A549 (cell line): ENCODE measurements around the gene PBX1. TPM values are rescaled to one million over a fixed set of nuclear protein-coding genes. Genes with fewer than 3 reads are reported as not detected.

Source experiments
- ATAC-seq, 2 experiments: fragments of 200-7000 bp in 1 of 2; fragments of >200 bp in 1 of 2; cut with Nextera tagmentation in 1 of 2; cut with Tn5 transposase in 1 of 2; 3 replicates each; pipeline versions ENCODE4 v1.8.0 to v1.9.1; 2018 to 2020; ENCODE audit warnings: mild to moderate bottlenecking in 1 of 2, moderate library complexity in 1 of 2
- CTCF ChIA-PET: fragments of 300-600 bp; sonication (Branson Sonifier 250); formaldehyde crosslinking; extraction: SDS; loops from one replicate; lab custom pipeline; 2021; ENCODE audit warnings: antibody characterized with exemption, inconsistent platforms; lab: Yijun Ruan, JAX
- POLR2A ChIA-PET: fragments of 350-600 bp; formaldehyde crosslinking; extraction: SDS; loops from one replicate; lab custom pipeline; 2021; ENCODE audit warnings: antibody characterized with exemption, inconsistent platforms; lab: Yijun Ruan, JAX
- DNase-seq, 2 experiments: peaks; one replicate each; pipeline versions ENCODE4 v3.0.0 to v3.0.0-alpha.2; 2011 to 2016; ENCODE audit warnings: low read depth in 1 of 2, low spot score in 1 of 2
- FAIRE-seq: peaks from 2 replicates; lab custom pipeline; 2011; peaks lifted over from hg19 to GRCh38; lab: Jason Lieb, UNC
- H3K27ac ChIP-seq, 2 experiments: fragments of >200 bp; sonication (Bioruptor Twin); formaldehyde crosslinking; 3 replicates each; pipeline ENCODE4 v1.5.1; 2016 to 2017
- H3K4me1 ChIP-seq: fragments of >200 bp; sonication (Bioruptor Twin); formaldehyde crosslinking; 3 replicates; pipeline ENCODE4 v1.6.1; 2016
- H3K4me2 ChIP-seq: fragments of >200 bp; sonication (Bioruptor Twin); formaldehyde crosslinking; 3 replicates; pipeline ENCODE4 v1.6.1; 2016
- H3K4me3 ChIP-seq: fragments of >200 bp; sonication (Bioruptor Twin); formaldehyde crosslinking; 3 replicates; pipeline ENCODE4 v1.5.1; 2016
- H3K9me3 ChIP-seq: fragments of >200 bp; sonication (Bioruptor Twin); formaldehyde crosslinking; 3 replicates; pipeline ENCODE4 v1.6.1; 2016
- CEBPB ChIP-seq, 2 experiments: fragments of >200 bp in 1 of 2; sonication (Bioruptor Twin) in 1 of 2; formaldehyde crosslinking in 1 of 2; IDR thresholded peaks; 2 replicates each; pipeline ENCODE4 v1.6.1; 2012 to 2016
- E2F6 ChIP-seq: IDR thresholded peaks from 2 replicates; pipeline ENCODE4 v1.6.1; 2012; ENCODE audit warnings: low read depth, borderline replicate concordance
- EP300 ChIP-seq, 2 experiments: fragments of >200 bp; sonication (Bioruptor Twin); formaldehyde crosslinking; IDR thresholded peaks; 2 replicates in 1 of 2; 3 replicates in 1 of 2; pipeline ENCODE4 v1.6.1; 2016 to 2017
- FOXS1 ChIP-seq: fragments of 250-450 bp; sonication (Bioruptor Pico); IDR thresholded peaks from 2 replicates; pipeline ENCODE4 v1.5.0; 2020; ENCODE audit warnings: mild to moderate bottlenecking, moderate library complexity
- GATA3 ChIP-seq: IDR thresholded peaks from 2 replicates; pipeline ENCODE4 v1.6.1; 2012; ENCODE audit warnings: borderline replicate concordance
- HOXB13 ChIP-seq: fragments of 250-450 bp; sonication (Bioruptor Pico); IDR thresholded peaks from 2 replicates; pipeline ENCODE4 v1.5.0; 2020; ENCODE audit warnings: low read depth, mild to moderate bottlenecking, moderate library complexity
- HOXB5 ChIP-seq: fragments of 250-450 bp; sonication (Bioruptor Pico); IDR thresholded peaks from 2 replicates; pipeline ENCODE4 v1.5.0; 2020; ENCODE audit warnings: mild to moderate bottlenecking, moderate library complexity
- JUN ChIP-seq, 2 experiments: fragments of >200 bp; sonication (Bioruptor Twin); formaldehyde crosslinking; IDR thresholded peaks; 2 replicates in 1 of 2; 3 replicates in 1 of 2; pipeline ENCODE4 v1.6.1; 2016 to 2017
- JUNB ChIP-seq: fragments of >200 bp; sonication (Bioruptor Twin); formaldehyde crosslinking; IDR thresholded peaks from 2 replicates; pipeline ENCODE4 v1.6.1; 2016
- MAFK ChIP-seq: fragments of 450-650 bp; IDR thresholded peaks from 2 replicates; pipeline ENCODE4 v1.6.1; 2014; ENCODE audit not compliant: partially characterized antibody
- MAX ChIP-seq: IDR thresholded peaks from 2 replicates; pipeline ENCODE4 v1.6.1; 2012
- POLR2A ChIP-seq: IDR thresholded peaks from 2 replicates; pipeline ENCODE4 v1.6.1; 2012; ENCODE audit warnings: mild to moderate bottlenecking, low read length
- RCOR1 ChIP-seq: fragments of 150-350 bp; IDR thresholded peaks from 2 replicates; pipeline ENCODE4 v1.6.1; 2014; ENCODE audit warnings: antibody characterized with exemption, low read length, low read depth
- SMC3 ChIP-seq: fragments of >200 bp; sonication (Bioruptor Twin); formaldehyde crosslinking; IDR thresholded peaks from 3 replicates; pipeline ENCODE4 v1.6.1; 2018; ENCODE audit warnings: inconsistent platforms
- TFCP2L1 ChIP-seq: fragments of 250-450 bp; sonication (Bioruptor Pico); IDR thresholded peaks from 2 replicates; pipeline ENCODE4 v1.5.0; 2021; ENCODE audit warnings: mild to moderate bottlenecking
- USF2 ChIP-seq: fragments of 450-650 bp; IDR thresholded peaks from 2 replicates; pipeline ENCODE4 v1.6.1; 2014; ENCODE audit warnings: antibody characterized with exemption
- WGBS: methylation state at CpG from one replicate; pipeline ENCODE4 v1.1.6; 2017; ENCODE audit errors: missing lambda C conversion rate; 5-methylcytosine and 5-hydroxymethylcytosine counted together
- polyA plus RNA-seq, 4 experiments: library from polyadenylated mRNA; depleted of rRNA in 3 of 4; stranded (reverse); fragments of >200 nt; fragmentation: RNase III in 1 of 4; extraction: RNeasy Plus Mini Kit Qiagen cat#74134 plus additional on column Dnase treatment in 1 of 4; gene quantifications; 2 replicates in 3 of 4; 3 replicates in 1 of 4; pipeline ENCODE4 v1.2.3, GENCODE V29; 2011 to 2017

The PBX1 gene
- polyA plus RNA-seq, 2 of the 4 experiments (the other 2 are of a cell fraction), result 47.8 to 61.5 TPM

- peak overlapping the region in 1 of 2 experiments; percentile 77; a peak in 4 of 6 replicates for H3K27ac ChIP-seq
- POLR2A ChIA-PET, result no interaction called here
- no peaks in the 10 kb centered on the region for H3K9me3 ChIP-seq
- H3K4me2 ChIP-seq, result peak overlapping the region; percentile 10; the same call in 1 of the 3 replicates
- no peak for FAIRE-seq
- H3K4me1 ChIP-seq, result peaks cover 65% of the 10 kb centered on the region
- CTCF ChIA-PET, result interaction anchor here (0.7 to 1.0 kb wide), 2 partner anchors 9 to 177 kb away, joined by 3 to 4 read pairs; no protein-coding TSS in a partner anchor
- 76% methylated on average over 3 of the region's 3 CpGs for WGBS
- H3K4me3 ChIP-seq, result no peak overlapping the region
- DNase-seq, result no peak
- ATAC-seq, result no peak
- TF ChIP-seq USF2, result no peak
- TF ChIP-seq FOXS1, result no peak
- no peak for TF ChIP-seq TFCP2L1 (CRISPR knock-in tag)
- no peak for TF ChIP-seq E2F6
Observed at GRCh38 chr1:164610538-164611222, 51.7 kb downstream of the PBX1 start.

GRCh38 chr1:164611754-164612642, 53.0 kb downstream of the PBX1 start:
- H3K27ac ChIP-seq, result peak overlapping the region; percentile 47 to 83; a peak in 5 of 6 replicates
- no peak for FAIRE-seq
- DNase-seq, result peak; percentile 29 to 73
- no peaks in the 10 kb centered on the region for H3K9me3 ChIP-seq
- POLR2A ChIA-PET, result interaction anchor here (0.7 to 2.2 kb wide), 3 partner anchors 8 to 164 kb away, joined by 3 to 6 read pairs (median 3); partner anchors contain the start of gene PBX1
- TF ChIP-seq GATA3 (peak; percentile 41), HOXB13 (no peak), HOXB5 (0 out of 2 replicates have a peak, but pooled peaks have one; percentile 35), POLR2A (no peak), CEBPB (IDR thresholded peaks at IDR 0.05) (peak; percentile 20 to 65; a peak in 2 of 4 replicates), EP300 (IDR thresholded peaks at IDR 0.05) (peak; percentile 20 to 30; a peak in 2 of 5 replicates), MAX (0 out of 2 replicates have a peak, but pooled peaks have one; percentile 25), RCOR1 (no peak), SMC3 (0 out of 3 replicates have a peak, but pooled peaks have one; percentile 9), JUN (IDR thresholded peaks at IDR 0.05) (peak in 1 of 2 experiments; percentile 21; a peak in 1 of 5 replicates)
- 64% methylated on average over 11 of the region's 11 CpGs for WGBS
- peak overlapping the region; percentile 62 for H3K4me2 ChIP-seq
- peaks cover 66% of the 10 kb centered on the region for H3K4me1 ChIP-seq
- no peak overlapping the region for H3K4me3 ChIP-seq
- peak; percentile 77 to 84 for ATAC-seq
- CTCF ChIA-PET, result interaction anchor here (0.6 to 1.7 kb wide), 3 partner anchors 21 to 175 kb away, joined by 3 to 4 read pairs (median 4); no protein-coding TSS in a partner anchor

- peaks cover 69% of the 10 kb centered on the region for H3K4me1 ChIP-seq
- peak overlapping the region; percentile 62 for H3K4me2 ChIP-seq
- H3K9me3 ChIP-seq, result no peaks in the 10 kb centered on the region
- H3K27ac ChIP-seq, result peak overlapping the region; percentile 44 to 55; a peak in 5 of 6 replicates
- POLR2A ChIA-PET, result interaction anchor here (2.2 kb wide), 1 partner anchor 54 kb away, joined by 6 read pairs; the partner anchor contains the start of gene PBX1
- DNase-seq (no peak), ATAC-seq (peak in 1 of 2 experiments; percentile 29; a peak in 2 of 6 replicates), FAIRE-seq (no peak)
- WGBS, result 44% methylated on average over 3 of the region's 3 CpGs
- no peak for TF ChIP-seq JUNB
- TF ChIP-seq MAFK, result peak; percentile 88
- no peak overlapping the region for H3K4me3 ChIP-seq
- CTCF ChIA-PET, result interaction anchor here (1.7 kb wide), 1 partner anchor 173 kb away, joined by 4 read pairs; no protein-coding TSS in a partner anchor
Observed at GRCh38 chr1:164613176-164613575, 54.2 kb downstream of the PBX1 start.
